ENCODE results near the gene CHST8.

The CHST8 gene, protein sequence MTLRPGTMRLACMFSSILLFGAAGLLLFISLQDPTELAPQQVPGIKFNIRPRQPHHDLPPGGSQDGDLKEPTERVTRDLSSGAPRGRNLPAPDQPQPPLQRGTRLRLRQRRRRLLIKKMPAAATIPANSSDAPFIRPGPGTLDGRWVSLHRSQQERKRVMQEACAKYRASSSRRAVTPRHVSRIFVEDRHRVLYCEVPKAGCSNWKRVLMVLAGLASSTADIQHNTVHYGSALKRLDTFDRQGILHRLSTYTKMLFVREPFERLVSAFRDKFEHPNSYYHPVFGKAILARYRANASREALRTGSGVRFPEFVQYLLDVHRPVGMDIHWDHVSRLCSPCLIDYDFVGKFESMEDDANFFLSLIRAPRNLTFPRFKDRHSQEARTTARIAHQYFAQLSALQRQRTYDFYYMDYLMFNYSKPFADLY

DNA sequence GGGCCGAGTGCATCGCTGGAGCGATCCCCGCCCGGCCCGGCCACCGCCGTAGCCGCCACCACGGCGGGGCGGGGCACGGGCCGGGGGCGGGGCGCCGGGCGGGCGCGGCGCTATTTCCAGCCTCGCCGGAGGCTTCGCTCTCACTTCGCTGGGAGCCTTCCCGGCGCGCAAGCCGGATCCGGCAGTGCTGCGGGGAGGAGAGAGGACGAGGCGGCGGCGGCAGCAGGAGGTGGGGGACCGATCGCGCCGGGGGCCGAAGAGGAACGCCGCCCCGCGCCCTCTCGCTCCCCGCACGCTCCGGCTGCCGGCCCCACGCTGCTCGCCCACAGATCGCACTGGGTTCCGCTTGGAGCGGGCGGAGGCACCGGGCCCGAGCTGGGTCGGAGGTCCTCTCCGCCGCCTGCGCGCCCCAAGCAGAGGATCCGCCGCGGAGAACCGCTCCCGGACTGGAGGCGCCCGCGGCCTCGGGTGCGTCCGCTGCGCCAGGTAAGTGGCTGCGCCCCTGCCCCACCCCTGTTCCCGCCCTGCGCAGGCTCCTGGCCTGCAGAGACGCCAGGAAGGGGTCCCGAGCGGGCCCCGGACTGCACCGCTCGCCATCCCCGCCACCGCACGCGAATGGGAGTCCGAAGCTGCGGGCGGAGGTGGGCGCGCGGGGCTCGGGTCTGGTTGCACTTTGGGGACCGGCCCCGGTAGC lies at the start of gene CHST8:
Gene CHST8 (plus strand): TSS at position 143 of the 694 bp plus-strand sequence. CDS start 67,309 bp downstream, outside the sequence.
- peak within 1 kb of the TSS; percentile 22 for H3K4me3 ChIP-seq (ENCODE audit: low read depth, low read length)
- TF ChIP-seq, protein P1, sequence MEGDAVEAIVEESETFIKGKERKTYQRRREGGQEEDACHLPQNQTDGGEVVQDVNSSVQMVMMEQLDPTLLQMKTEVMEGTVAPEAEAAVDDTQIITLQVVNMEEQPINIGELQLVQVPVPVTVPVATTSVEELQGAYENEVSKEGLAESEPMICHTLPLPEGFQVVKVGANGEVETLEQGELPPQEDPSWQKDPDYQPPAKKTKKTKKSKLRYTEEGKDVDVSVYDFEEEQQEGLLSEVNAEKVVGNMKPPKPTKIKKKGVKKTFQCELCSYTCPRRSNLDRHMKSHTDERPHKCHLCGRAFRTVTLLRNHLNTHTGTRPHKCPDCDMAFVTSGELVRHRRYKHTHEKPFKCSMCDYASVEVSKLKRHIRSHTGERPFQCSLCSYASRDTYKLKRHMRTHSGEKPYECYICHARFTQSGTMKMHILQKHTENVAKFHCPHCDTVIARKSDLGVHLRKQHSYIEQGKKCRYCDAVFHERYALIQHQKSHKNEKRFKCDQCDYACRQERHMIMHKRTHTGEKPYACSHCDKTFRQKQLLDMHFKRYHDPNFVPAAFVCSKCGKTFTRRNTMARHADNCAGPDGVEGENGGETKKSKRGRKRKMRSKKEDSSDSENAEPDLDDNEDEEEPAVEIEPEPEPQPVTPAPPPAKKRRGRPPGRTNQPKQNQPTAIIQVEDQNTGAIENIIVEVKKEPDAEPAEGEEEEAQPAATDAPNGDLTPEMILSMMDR (IDR thresholded peaks at IDR 0.05; ENCODE audit: low read depth, low read length, missing control alignments), result no peak
- in situ Hi-C loops (cut with HindIII; ENCODE audit: low sequenced_read_pairs), result no loop called here
- no peak for DNase-seq (ENCODE audit: low read depth)

DNA sequence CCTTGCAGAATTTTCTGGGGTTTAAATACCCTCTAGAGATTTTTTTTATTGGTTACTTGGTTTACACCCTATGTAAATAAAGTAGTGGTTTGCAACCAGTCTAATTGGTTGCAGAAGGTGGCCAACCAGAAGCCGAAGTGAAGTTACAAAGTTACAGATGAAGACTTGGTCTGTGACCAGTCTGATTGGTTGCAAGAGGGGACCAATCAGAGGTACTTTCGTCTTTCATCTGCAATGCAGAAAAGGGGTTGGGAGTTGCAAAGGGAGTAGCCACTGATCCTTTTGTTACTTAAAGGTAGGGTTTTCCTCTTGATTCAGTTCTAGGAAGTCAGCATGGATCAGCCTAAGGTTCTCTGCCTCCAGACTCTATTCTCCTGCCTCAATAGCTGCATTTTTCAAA lies 48.8 kb upstream of the CHST8 start:
- TF ChIP-seq, protein P1 (IDR thresholded peaks at IDR 0.05; ENCODE audit: low read depth, low read length, missing control alignments), result no peak
- in situ Hi-C loops (cut with HindIII; ENCODE audit: low sequenced_read_pairs), result no loop called here
- DNase-seq (ENCODE audit: low read depth), result no peak
- no peak overlapping the region for H3K4me3 ChIP-seq (ENCODE audit: low read depth, low read length)

DNA sequence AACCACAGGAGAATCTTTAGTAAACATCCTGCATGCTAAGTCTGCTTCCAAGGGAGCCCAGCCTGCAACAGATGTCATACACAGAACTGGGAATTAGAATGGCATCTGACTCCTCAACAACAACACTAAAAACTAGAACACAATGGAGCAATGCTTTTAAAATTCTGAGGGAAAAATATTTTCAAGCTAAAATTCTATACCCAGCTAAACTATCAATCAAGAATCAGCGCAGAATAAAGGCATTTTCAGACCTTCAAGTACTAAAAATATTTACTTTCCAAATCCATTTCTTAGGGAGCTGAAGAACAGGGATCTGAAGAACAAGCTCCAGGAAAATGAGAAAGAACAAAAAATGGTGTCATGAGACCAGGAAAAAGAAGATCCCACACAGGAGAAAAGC lies 46.9 kb upstream of the CHST8 start:
- in situ Hi-C loops (cut with HindIII; ENCODE audit: low sequenced_read_pairs), result no loop called here
- no peak overlapping the region for H3K4me3 ChIP-seq (ENCODE audit: low read depth, low read length)
- TF ChIP-seq, protein P1 (IDR thresholded peaks at IDR 0.05; ENCODE audit: low read depth, low read length, missing control alignments), result no peak
- DNase-seq (ENCODE audit: low read depth), result no peak

DNA sequence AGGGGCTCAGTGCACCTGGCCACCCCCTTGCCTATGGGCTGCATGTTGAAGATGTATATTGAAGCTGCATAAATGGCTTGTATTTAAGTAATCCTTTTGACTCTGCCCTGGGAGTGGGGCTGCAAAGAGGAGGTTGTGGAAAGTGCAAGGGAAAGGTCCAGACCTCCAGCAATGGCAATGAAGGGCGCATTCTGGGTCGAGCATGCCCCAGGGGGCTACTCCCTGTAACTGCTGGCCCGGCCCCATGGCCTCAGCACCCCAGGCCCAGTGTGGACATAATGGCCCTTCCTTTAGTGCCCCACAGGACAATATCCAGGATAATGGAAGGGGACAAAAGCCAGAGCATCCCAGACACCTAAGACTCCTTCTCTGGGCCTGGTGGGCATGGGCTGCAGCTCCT lies 43.1 kb upstream of the CHST8 start:
- DNase-seq (ENCODE audit: low read depth), result no peak
- TF ChIP-seq, protein P1 (IDR thresholded peaks at IDR 0.05; ENCODE audit: low read depth, low read length, missing control alignments), result no peak
- in situ Hi-C loops (cut with HindIII; ENCODE audit: low sequenced_read_pairs), result no loop called here
- H3K4me3 ChIP-seq (ENCODE audit: low read depth, low read length), result no peak overlapping the region

DNA sequence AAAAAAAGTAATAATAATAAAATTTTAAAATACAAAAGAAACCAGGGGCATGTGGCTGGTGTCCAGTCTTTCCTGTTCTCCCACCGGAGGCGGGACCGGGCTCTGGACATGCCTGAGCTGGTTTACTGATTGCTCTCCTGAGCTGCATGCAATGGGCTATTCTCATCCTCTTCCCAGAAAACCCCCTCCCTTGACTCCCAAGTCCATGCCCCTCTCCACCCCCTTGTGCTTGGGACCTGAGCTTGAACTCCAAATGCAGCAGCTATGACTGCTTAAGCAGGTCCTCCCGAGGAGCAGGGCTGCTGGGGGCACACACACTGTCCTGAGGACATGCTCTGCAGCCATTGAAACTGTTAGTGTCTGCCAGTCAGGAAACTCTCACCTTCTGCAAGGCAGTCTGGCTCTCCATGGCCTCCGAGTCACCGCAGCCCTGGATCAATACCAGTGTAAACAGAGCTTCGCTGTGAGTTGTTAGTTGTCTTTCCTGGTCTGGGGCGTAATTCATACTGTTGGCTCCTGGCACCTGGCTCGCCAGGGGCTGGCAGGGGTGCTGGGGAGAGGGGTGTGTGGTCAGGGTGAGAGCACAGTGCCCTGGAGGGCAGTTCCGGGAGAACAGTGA lies 41.6 kb upstream of the CHST8 start:
- in situ Hi-C loops (cut with HindIII; ENCODE audit: low sequenced_read_pairs), result no loop called here
- no peak overlapping the region for H3K4me3 ChIP-seq (ENCODE audit: low read depth, low read length)
- DNase-seq (ENCODE audit: low read depth), result no peak
- TF ChIP-seq, protein P1 (IDR thresholded peaks at IDR 0.05; ENCODE audit: low read depth, low read length, missing control alignments), result no peak

DNA sequence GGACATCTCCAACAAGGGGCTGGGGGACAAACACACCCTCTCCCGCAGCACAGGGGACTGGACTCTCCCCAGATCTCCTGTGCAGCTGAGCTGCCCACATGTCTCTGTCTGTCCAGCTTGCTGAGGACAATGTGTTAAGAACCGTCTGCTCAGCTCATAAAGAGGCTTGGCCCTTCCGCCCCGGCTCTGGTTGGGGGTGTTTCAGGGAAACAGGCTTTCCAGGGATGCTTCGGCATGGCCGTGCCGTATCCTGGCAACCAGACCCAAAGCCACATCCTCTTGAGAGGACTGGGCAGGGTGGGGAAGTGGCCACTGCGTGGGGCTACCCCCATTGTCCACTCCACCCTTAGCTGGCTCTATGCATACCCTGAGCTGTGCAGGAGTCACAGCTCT lies 41.1 kb upstream of the CHST8 start:
- in situ Hi-C loops (cut with HindIII; ENCODE audit: low sequenced_read_pairs), result no loop called here
- no peak overlapping the region for H3K4me3 ChIP-seq (ENCODE audit: low read depth, low read length)
- TF ChIP-seq, protein P1 (IDR thresholded peaks at IDR 0.05; ENCODE audit: low read depth, low read length, missing control alignments), result no peak
- DNase-seq (ENCODE audit: low read depth), result no peak
